ENCODE results near the gene MAML3. TPM values are rescaled to one million over a fixed set of nuclear protein-coding genes. Genes with fewer than 3 reads are reported as not detected.

MAML3 gene
- total and polyA plus RNA-seq, 12 donors, result 1.1 to 4.6 (median 2.6) TPM

- peak overlapping the region in 1 of 10 donors; percentile 20 for H3K27ac ChIP-seq
- TF ChIP-seq CTCF (IDR thresholded peaks at IDR 0.05), result no peak
- ATAC-seq (no peak), DNase-seq (no peak)
- H3K4me1 ChIP-seq, result peaks cover 2 to 61% (median 44%) of the 10 kb centered on the region in 9 donors
- H3K4me3 ChIP-seq, result no peak overlapping the region
- intact Hi-C loops (cut with DNase I), result loop anchor here in 6 of 10 donors (5.0 to 10.0 kb wide), 5 partner anchors 46 to 314 kb away; partner anchors contain the start of gene MAML3 (in 4 of the 6)
- no peaks in the 10 kb centered on the region for H3K36me3 ChIP-seq
- WGBS, 2 donors, result 89 to 97% methylated on average over 3 of the region's 3 CpGs
- H3K27me3 ChIP-seq, result no peaks in the 10 kb centered on the region
- H3K9me3 ChIP-seq, result no peaks in the 10 kb centered on the region
These were observed 108.0 kb downstream of the MAML3 start for GRCh38 chr4:140046016-140046415.

DNA sequence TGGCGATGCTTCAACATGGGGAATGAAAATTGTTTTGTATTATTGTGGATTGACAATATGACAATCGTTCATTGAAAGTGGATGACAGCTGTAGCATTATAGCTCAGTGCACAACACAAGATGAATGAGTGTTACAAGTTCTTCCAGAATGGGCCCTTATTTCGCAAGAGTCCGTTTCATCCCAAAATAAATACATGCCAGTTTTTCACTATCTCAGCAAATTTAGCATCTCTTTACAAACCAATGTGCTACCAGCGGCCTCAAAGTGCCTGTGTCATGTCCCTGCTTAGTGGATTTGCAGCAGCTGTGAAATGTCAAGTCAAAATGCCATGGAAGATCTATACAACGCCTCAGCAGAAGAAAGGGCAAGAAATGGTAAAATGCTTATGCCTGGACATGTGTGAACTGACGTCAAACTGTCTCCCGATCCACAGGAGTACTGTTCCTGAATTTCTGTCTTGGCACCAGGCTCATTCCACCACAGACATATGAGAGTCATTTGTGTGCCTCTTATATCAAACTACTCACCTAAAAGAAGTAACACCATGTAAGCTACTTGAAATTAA is 109.6 kb downstream of the MAML3 start:
- no peak overlapping the region for H3K4me3 ChIP-seq
- H3K9me3 ChIP-seq, result no peaks in the 10 kb centered on the region
- no peak for TF ChIP-seq CTCF (IDR thresholded peaks at IDR 0.05)
- ATAC-seq (no peak), DNase-seq (no peak)
- no peak overlapping the region for H3K27ac ChIP-seq
- peaks cover 2 to 49% (median 35%) of the 10 kb centered on the region in 9 donors for H3K4me1 ChIP-seq
- WGBS, 2 donors, result 76 to 80% methylated on average over 8 of the region's 8 CpGs
- no peaks in the 10 kb centered on the region for H3K27me3 ChIP-seq
- intact Hi-C loops (cut with DNase I), result loop anchor here in 1 of 10 donors (10.0 kb wide), 1 partner anchor 310 kb away; no protein-coding TSS in a partner anchor
- no peaks in the 10 kb centered on the region for H3K36me3 ChIP-seq

DNA sequence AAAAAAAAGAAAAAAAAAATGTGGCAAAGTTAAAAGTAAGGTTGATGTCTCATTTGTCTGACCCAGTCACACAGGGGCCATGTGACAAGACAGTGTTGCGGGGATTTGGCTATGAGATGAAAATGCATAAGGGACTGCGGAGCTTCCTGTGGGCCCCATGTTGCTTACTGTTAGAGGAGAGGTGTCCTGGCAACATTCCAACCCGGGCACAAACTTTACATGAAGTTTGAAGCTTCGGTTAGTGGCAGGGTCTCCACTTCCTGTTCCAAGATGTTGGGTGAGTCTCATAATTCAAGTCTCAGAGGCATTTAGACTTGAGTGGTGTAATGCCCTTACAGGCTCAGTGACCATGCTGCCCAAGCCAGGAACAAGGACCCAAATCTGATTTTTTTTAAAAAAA is 111.3 kb downstream of the MAML3 start:
- intact Hi-C loops (cut with DNase I), result loop anchor here in 1 of 10 donors (10.0 kb wide), 1 partner anchor 308 kb away; no protein-coding TSS in a partner anchor
- Histone ChIP-seq H3K27me3 (no peaks in the 10 kb centered on the region), H3K4me1 (peaks cover 0 to 36% (median 24%) of the 10 kb centered on the region in 9 donors), H3K27ac (no peak overlapping the region), H3K9me3 (no peaks in the 10 kb centered on the region), H3K4me3 (no peak overlapping the region), H3K36me3 (no peaks in the 10 kb centered on the region)
- no peak for TF ChIP-seq CTCF (IDR thresholded peaks at IDR 0.05)
- WGBS, 2 donors, result 81 to 83% methylated on average over 4 of the region's 4 CpGs
- DNase-seq (no peak), ATAC-seq (no peak)

GRCh38 chr4:140038031-140038533 is 115.9 kb downstream of the MAML3 start:
- ATAC-seq, result no peak
- intact Hi-C loops (cut with DNase I), result no loop called here

More at GRCh38 chr4:140038031-140038533, 115.9 kb downstream of the MAML3 start:
- Histone ChIP-seq H3K27ac (no peak overlapping the region), H3K4me1 (peaks cover 0 to 15% (median 5%) of the 10 kb centered on the region in 9 donors), H3K36me3 (no peaks in the 10 kb centered on the region), H3K4me3 (no peak overlapping the region), H3K9me3 (no peaks in the 10 kb centered on the region), H3K27me3 (no peaks in the 10 kb centered on the region)
- WGBS, 2 donors, result 83 to 90% methylated on average over 3 of the region's 3 CpGs
- DNase-seq, result no peak
- TF ChIP-seq CTCF (IDR thresholded peaks at IDR 0.05), result no peak

Data from heart right ventricle (tissue), 16 donors.